ENCODE data around the gene PHIP. TPM values are rescaled to one million over a fixed set of nuclear protein-coding genes. Genes with fewer than 3 reads are reported as not detected.
A peak's percentile ranks its signal among the peaks of the same experiment; 100 is the strongest.

The PHIP gene
- total and polyA plus RNA-seq, 9 of the 15 experiments (the other 6 are each of a cell fraction or from before 2014, with no cell fraction given), result 8.1 to 36.3 (median 16.5) TPM

DNA sequence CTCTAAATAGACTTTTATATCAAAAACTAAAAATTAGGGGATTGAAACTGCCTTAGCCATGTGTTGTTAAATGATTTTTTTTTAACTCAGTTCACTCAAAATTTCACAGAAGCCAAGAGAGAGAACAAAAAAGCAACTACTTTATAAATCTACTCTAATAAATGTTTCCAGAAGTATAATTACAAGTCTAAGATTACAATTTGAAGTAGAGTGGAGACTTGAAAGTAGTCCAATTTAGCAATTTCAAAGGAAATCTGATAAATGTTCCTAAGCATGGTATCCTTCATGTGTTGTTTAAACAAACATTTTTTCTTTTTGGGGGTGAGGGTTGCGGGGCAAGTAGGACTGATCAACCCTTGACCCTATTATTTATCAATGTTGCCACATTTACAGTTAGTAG, 72.6 kb downstream of the PHIP start:
- H3K79me2 ChIP-seq (ENCODE audit: control insufficient read depth, insufficient read depth, low read length), result no peaks in the 10 kb centered on the region
- TF ChIP-seq, protein P1, sequence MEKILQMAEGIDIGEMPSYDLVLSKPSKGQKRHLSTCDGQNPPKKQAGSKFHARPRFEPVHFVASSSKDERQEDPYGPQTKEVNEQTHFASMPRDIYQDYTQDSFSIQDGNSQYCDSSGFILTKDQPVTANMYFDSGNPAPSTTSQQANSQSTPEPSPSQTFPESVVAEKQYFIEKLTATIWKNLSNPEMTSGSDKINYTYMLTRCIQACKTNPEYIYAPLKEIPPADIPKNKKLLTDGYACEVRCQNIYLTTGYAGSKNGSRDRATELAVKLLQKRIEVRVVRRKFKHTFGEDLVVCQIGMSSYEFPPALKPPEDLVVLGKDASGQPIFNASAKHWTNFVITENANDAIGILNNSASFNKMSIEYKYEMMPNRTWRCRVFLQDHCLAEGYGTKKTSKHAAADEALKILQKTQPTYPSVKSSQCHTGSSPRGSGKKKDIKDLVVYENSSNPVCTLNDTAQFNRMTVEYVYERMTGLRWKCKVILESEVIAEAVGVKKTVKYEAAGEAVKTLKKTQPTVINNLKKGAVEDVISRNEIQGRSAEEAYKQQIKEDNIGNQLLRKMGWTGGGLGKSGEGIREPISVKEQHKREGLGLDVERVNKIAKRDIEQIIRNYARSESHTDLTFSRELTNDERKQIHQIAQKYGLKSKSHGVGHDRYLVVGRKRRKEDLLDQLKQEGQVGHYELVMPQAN (IDR thresholded peaks at IDR 0.05; ENCODE audit: borderline replicate concordance), result no peak
- ChIA-PET CTCF (ENCODE audit: low intra/inter-chr PET ratio) (no interaction called here), POLR2A (no interaction called here)
- H4K20me1 ChIP-seq (replicated peaks; ENCODE audit: control insufficient read depth, insufficient read depth, low read length), result no peaks in the 10 kb centered on the region
- in situ Hi-C loops (cut with MboI) (no loop called here), intact Hi-C loops (cut with micrococcal nuclease) (no loop called here)
- WGBS (ENCODE audit: insufficient coverage, low coverage, missing lambda C conversion rate), result 100% methylated on average over 1 of the region's 1 CpG
- no peak for ATAC-seq
- H3K4me3 ChIP-seq, result no peak overlapping the region
- BruUV-seq (replicated peaks), result no TSS peak
- no peaks in the 10 kb centered on the region for H3K9me3 ChIP-seq (replicated peaks; ENCODE audit: control insufficient read depth, insufficient read depth, low read depth, low read length)
- H3K9me1 ChIP-seq (ENCODE audit: control insufficient read depth, insufficient read depth, low read length), result no peaks in the 10 kb centered on the region
- no peak for FAIRE-seq
- H3K36me3 ChIP-seq (ENCODE audit: control insufficient read depth, insufficient read depth, low read length), result peaks cover 74% of the 10 kb centered on the region
- no peak overlapping the region for H3K4me2 ChIP-seq (ENCODE audit: insufficient read depth, low read length)
- H2AFZ ChIP-seq (ENCODE audit: low read depth, low read length), result no peak overlapping the region
- DNase-seq (ENCODE audit: extremely low read depth in 1 of 4, low spot score in 3 of 4), result no peak
- no peaks in the 10 kb centered on the region for H3K27me3 ChIP-seq (ENCODE audit: control insufficient read depth in 2 of 2, insufficient read depth in 2 of 2, low read length in 2 of 2)
- peak overlapping the region; percentile 11; the same call in 1 of the 3 replicates for H3K27ac ChIP-seq (ENCODE audit: extremely low read depth, low read depth, low read length)
- H3K9ac ChIP-seq (ENCODE audit: insufficient read depth in 1 of 2, low read depth in 2 of 2, low read length in 2 of 2), result no peak overlapping the region
- no peaks in the 10 kb centered on the region for H3K4me1 ChIP-seq (replicated peaks in 1 of 2; ENCODE audit: control insufficient read depth in 2 of 2, insufficient read depth in 2 of 2, low read length in 2 of 2)

- intact Hi-C loops (cut with micrococcal nuclease) (no loop called here), in situ Hi-C loops (cut with MboI) (no loop called here)
- Histone ChIP-seq H2AFZ (ENCODE audit: low read depth, low read length) (no peak overlapping the region), H4K20me1 (replicated peaks; ENCODE audit: control insufficient read depth, insufficient read depth, low read length) (no peaks in the 10 kb centered on the region), H3K79me2 (ENCODE audit: control insufficient read depth, insufficient read depth, low read length) (no peaks in the 10 kb centered on the region), H3K9me1 (ENCODE audit: control insufficient read depth, insufficient read depth, low read length) (no peaks in the 10 kb centered on the region), H3K27ac (ENCODE audit: extremely low read depth, low read depth, low read length) (peak overlapping the region; percentile 11; the same call in 1 of the 3 replicates), H3K27me3 (ENCODE audit: control insufficient read depth in 2 of 2, insufficient read depth in 2 of 2, low read length in 2 of 2) (no peaks in the 10 kb centered on the region), H3K9ac (ENCODE audit: insufficient read depth in 1 of 2, low read depth in 2 of 2, low read length in 2 of 2) (no peak overlapping the region), H3K4me2 (ENCODE audit: insufficient read depth, low read length) (no peak overlapping the region), H3K36me3 (ENCODE audit: control insufficient read depth, insufficient read depth, low read length) (peaks cover 77% of the 10 kb centered on the region), H3K4me3 (no peak overlapping the region), H3K4me1 (replicated peaks in 1 of 2; ENCODE audit: control insufficient read depth in 2 of 2, insufficient read depth in 2 of 2, low read length in 2 of 2) (no peaks in the 10 kb centered on the region), H3K9me3 (replicated peaks; ENCODE audit: control insufficient read depth, insufficient read depth, low read depth, low read length) (no peaks in the 10 kb centered on the region)
- 54% methylated on average over 1 of the region's 1 CpG for WGBS (ENCODE audit: insufficient coverage, low coverage, missing lambda C conversion rate)
- no TSS peak for BruUV-seq (replicated peaks)
- no peak for FAIRE-seq
- ATAC-seq, result no peak
- DNase-seq (ENCODE audit: extremely low read depth in 1 of 4, low spot score in 3 of 4), result no peak
- no peak for TF ChIP-seq ZNF408 (CRISPR knock-in tag; IDR thresholded peaks at IDR 0.05; ENCODE audit: low read depth)
- TF ChIP-seq NR2F6 (CRISPR knock-in tag; IDR thresholded peaks at IDR 0.05), result no peak
- no peak for TF ChIP-seq MYBL2 (IDR thresholded peaks at IDR 0.05; ENCODE audit: low read depth)
- TF ChIP-seq MYBL2 (CRISPR knock-in tag; IDR thresholded peaks at IDR 0.05; ENCODE audit: borderline replicate concordance), result no peak
- no peak for TF ChIP-seq ZNF224 (CRISPR knock-in tag; IDR thresholded peaks at IDR 0.05)
- CTCF ChIA-PET (ENCODE audit: low intra/inter-chr PET ratio), result no interaction called here
- POLR2A ChIA-PET, result no interaction called here
Observed at GRCh38 chr6:79005024-79005423, 73.0 kb downstream of the PHIP start.

Measured in K562 (cell line).